GM18498 (cell line): ENCODE results near the gene MPZL3.

Experiments
- ATAC-seq: cut with Tn5 transposase; IDR thresholded peaks from one replicate; pipeline ENCODE4 v1.9.1; 2021; ENCODE audit warnings: mild to moderate bottlenecking, moderate library complexity; ENCODE audit not compliant: unreplicated experiment

MPZL3 gene, protein sequence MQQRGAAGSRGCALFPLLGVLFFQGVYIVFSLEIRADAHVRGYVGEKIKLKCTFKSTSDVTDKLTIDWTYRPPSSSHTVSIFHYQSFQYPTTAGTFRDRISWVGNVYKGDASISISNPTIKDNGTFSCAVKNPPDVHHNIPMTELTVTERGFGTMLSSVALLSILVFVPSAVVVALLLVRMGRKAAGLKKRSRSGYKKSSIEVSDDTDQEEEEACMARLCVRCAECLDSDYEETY

DNA sequence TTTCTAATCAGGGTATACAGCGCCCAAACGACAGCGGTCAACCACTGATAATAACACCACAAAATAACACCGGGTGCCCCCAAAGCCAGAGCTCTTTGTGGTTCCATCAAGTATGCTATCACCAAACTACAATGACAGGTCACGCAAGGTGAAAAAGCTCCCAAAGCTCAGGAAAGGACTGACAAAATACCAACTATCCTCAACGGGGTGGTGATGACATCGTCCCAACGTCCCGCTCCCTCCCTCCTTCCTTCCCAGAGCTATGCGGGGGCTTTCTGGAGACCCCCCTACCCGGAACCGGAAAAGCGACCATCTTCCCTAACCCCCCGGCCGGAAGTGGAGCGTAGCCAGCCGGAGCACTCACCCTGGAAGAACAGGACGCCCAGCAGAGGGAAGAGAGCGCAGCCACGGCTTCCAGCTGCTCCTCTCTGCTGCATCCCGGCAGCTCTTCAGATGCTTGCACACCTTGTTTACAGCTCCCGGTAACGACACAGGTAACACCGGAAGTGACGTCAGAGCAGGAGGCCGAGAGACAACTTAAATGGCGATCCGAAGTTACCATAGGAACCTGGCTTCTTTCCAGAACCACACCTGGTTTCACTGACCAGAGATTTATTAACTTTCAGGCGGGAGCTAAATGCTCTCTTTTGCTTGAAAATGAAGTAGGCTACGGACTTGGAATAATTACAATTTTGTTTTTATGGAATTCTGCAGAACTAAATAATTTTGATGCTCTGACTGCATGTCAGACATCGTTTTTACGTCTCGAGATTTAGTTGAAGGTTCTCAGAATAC is at the start of gene MPZL3:
Gene MPZL3, minus strand, starts transcription at position 508 of the 795 bp plus-strand sequence. Its CDS starts 71 bp downstream, at position 437.
- peak; percentile 81 for ATAC-seq

DNA sequence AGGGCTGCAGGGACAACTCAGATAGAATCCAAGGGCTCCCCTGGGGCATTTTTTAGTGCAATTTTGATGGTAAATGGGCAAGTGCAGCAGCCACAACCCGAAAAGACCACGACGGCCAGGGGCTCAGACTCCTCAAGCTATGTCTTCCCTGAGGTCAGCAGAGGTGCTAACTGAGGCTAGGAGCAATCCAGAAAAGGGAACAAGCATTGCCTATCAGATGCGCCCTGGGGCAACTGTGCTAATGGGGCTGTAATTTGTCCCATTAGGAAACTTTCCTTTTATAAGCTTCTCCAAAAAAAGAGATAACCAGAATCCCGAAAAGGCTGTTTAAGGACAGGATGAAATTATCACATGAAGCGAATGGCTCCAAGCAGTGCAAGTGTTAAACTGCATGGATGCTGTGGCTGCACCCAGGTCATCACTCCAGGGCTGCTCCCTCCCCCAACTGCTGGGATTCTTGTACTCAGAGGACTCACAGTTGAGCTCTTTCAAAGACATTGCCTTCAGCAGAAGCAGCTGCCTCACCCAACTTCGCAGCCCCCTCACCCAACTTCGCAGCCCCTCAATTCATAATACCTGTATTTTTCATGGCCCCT is 49.5 kb upstream of the MPZL3 start:
- no peak for ATAC-seq

DNA sequence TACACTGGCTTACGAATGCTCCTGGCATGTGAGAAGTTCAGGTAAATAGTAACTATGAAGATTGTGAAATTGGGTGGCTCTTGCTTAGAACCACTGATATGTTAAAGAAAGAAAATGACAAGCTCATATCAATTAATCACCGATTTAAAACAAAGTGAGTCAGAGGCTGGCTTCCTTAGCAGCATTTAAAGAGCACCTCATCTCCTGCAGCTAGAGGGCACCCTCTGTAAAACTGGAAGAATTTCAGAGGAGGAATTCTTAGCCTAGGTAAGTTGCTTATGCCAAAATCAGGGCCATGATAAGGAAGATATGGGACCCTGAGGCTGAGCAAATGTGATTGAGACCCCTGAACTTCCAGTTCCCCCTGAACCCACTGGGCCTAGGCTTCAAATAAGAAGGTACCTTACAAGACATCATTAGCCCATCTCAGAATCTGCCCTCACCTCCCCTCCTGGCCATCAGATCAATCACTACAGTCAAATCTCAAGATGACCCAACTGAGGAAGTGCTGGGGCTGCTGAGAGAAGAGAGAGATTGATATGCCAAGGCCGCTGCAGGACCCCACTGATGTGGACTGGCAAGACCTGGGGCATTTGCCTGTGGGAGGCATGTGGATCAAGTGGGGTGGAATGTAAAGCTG is 43.8 kb upstream of the MPZL3 start:
- ATAC-seq: no peak

DNA sequence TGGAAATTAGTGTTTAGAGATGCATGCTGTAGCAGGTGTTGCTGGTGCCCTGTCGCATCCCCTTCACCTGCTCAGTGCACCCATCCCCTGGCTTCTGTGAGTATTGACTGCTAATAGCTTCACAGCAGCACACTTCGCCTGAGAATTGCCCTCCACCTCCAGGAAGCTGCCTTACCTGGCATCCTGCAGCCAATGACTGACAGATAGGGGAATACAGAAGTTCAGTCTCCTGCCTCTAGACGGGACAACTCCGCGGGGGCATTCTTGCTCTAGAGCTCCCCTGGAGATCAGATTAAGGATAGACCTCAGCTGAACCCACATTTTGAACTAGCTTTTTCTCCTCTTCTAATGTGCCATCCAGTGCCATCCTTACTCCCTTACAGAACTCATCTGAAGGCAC is 43.0 kb upstream of the MPZL3 start:
- no peak for ATAC-seq

DNA sequence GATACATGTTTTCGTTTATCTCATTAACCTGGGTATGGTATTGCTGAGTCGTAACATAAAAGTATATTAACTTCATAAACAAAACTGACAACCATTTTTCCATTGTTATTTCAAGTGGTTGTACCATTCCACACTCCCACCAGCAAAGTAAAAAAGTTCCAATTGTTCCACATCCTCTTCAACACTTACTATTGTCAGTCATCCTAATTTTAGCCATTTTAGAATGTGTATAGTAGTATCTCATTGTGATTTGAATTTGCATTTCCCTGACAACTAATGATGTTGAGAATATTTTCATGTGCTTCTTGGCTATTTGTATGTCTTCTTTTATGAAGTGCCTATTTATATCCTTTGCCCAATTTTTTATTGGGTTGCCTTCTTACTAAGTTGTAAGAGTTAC is 41.9 kb upstream of the MPZL3 start:
- no peak for ATAC-seq

DNA sequence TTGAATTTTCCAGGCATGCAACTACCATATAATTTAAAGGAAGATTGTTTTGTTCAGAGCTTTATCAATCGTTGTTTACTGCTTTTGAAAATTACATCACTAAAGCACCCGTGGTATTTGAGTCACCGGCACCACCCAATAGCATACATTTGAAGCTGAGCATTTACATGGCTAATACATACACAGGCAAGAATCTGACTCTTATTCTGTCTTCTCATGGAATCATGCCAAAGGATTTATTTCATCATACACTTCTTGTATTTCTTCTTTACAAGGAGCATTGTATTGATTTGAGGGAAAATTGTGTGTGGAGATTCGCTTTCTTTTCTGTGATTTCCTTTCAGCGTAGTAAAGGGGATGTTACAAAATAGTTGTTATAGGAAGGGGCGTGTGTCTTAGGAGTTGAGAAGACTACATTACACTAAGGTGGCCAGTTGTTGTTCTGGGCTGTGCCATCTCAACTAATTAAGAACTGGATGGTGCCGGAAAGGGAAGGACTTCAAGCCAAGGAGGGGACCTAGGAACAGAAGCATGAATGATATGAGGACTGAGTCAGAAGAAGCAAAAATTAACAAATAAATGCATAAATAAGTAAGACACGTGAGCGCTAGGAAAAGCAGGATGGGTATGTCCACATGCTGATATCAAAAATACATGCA is 39.4 kb upstream of the MPZL3 start:
- no peak for ATAC-seq

DNA sequence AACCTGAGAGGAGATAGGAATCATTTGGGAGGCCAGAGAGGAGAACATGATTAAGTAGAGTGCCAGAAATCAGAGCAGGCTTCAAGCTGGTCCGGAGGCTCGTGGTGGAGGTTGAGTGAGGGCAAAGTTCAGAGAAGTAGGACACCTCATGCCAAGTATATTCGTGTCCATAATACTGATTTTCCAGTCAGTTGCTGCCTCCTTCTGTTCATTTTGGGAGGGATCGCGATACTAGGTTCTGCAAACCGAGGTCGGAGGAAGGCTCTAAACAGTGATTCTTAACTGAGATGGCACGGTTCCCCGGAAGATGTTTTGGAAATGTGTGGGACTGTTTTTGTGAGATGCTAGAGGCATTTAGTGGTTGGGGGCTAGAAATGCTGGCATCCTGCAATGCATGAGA is 38.8 kb upstream of the MPZL3 start:
- ATAC-seq: no peak

DNA sequence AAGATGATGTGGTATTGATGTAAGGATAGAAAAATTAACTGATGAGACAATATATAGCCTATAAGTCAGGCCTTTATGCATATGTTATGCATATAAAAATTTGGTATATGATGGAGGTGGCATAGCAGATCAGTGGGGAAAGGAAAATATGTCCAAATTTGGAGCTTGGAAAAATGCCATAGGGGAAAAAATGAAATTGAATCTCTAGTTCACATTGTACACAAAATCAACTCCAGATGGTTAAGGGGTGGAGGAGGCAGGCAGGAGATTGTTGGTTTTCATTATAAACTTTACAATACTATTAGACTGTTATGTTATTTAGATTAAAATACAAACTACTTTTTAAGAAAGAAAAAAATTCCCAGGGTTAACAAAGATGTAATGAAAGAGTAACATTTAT is 37.2 kb upstream of the MPZL3 start:
- no peak for ATAC-seq

DNA sequence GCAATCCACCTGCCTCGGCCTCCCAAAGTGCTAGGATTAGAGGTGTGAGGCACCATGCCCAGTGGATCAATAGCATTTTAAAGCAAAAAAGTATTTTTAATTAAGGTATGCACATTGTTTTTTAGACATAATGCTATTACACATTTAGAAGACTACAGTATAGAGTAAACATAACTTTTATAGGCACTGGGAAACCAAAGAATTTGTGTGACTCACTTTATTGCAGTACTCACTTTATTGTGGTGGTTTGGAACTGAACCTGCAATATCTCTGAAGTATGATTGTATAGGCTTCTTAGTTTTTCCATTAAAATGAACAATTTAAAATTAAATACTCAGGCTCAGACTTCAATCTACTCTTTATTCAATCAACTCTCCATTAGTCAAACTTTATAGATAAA is 34.8 kb upstream of the MPZL3 start:
- ATAC-seq: no peak

DNA sequence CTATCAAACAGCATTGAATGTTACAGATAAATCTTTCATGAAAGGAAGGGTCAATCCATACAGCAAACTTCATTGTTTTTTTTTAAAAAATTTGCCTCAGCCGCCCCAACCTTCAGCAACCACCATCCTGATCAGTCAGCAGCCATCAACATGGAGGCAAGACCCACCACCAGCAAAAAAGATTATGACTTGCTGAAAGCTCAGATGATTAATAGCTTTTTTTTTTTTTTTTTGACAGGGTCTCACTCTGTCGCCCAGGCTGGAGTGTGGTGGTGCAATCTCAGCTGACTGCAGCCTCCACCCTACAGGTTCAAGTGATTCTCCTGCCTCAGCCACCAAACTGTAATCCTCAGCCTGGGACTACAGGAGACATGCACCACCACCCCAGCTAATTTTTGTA is 34.4 kb upstream of the MPZL3 start:
- ATAC-seq: no peak

DNA sequence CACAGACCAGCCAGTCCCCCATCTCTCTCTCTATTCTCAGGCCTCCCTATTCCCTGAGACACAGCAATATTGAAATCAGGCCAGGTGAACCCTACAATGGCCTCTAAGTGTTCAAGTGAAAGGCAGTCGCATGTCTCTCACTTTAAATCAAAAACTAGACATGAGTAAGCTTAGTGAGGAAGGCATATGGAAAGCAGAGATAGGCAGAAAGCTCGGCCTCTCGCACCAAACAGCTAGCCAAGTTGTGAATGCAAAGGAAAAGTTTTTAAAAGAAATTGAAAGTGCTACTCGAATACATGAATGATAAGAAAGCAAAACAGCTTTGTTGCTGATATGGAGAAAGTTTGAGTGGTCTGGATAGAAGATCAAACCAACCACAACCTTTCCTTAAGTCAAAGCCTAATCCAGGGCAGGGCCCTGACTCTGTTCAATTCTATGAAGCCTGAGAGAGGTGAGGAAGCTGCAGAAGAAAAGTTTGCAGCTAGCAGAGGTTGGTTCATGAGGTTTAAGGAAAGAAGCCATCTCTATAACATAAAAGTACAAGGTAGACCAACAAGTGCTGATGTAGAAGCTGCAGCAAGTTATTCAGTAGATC is 31.7 kb upstream of the MPZL3 start:
- no peak for ATAC-seq

DNA sequence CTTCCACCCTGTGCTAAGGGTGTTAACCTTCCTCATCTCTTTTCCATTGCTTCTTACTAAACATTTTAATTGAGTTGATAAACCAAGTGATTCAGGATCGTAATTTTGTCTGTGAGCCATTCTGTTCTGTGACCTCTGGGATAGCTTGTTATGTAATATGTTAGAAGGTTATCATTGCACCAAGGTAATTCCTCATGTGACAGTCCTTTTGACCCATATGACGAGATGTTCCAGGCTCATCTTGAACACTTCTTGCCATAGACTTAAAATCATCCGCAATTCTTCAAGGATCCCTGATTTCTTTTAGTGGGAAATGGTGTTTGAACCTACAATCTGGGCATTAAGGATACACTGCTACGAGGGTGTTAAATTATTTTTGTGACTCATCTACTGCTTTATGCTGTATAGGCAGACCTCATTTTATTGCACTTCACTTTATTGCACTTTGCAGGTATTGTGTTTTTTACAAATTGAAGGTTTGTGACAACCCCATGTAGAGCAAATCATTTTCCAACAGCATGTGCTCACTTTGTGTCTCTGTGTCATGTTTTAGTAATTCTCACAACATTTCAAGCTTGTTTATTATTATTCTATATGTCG is 31.0 kb upstream of the MPZL3 start:
- no peak for ATAC-seq

DNA sequence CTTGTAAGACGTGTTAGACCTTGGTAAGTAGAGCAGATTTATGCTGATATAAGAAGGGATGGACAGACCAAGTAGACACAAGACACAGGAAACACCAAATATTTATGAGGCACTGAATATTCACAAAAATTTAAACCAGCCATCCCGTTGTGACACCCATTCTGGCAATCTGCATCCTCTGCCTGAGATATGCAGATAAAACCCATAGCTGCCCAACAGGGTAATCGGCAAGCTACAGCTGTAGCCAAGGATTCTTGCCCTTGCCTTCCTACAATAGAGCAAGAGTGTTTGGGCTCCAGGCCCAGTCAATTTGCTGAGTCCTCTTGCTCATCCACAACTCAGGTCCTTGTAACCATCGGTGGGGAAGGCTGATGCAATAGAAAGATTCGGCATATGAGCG is 30.4 kb upstream of the MPZL3 start:
- ATAC-seq: no peak

DNA sequence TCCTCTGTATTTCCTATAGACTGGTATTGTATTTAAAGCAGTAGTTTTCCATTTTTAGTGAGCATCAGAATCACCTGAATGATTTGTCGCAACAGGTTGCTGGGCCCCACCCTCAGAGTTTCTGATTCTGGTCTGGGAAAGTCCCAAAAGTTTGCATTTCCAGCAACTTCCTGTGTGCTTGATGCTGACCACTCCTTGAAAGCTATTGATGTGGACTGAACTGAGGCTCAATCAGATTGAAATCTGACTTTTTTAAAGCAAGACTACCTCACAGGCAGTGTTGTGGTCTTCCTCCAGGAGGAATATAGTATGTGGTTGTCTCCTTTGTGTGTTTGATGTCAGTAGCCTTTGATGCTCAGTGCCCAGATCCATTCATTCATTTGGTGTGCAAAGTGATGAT is 29.1 kb upstream of the MPZL3 start:
- no peak for ATAC-seq

DNA sequence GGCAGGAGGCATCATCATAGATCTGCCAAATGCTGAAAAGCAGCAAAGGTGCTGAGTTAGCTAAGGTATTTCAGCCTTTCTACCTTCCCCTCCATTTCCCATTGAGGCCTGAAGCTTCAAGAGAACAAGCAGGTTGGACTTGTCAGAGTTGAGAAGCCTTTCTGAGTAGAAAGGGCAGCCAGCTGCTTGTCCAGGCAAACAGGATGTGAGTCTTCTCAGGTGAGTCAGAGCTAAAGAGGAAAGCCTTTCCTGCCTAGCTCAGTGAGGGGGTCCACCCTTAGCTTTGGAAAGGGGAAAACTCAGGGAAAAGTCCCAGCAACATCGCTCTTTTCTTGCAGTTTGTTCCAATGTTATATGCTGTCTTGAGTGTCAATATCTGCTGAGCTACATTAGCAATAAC is 25.1 kb upstream of the MPZL3 start:
- no peak for ATAC-seq

DNA sequence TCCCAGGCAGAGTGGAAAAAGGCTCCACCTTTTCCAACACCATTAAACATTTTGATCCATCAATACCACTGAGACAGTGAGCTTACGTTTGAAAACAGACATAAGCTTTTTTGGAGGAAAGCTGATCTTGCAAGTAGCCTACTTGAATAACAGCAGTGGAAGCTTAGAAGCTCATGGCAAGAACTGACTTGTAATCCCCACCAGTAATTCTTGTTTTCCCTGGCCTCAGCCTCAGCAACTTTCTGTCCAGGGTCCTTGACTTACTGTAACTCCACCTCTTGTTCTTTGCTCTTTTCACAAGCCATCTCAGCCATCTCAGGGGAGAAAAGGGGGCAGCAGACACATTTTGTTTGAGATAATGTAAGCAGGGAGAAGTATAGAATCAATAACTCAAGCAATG is 24.3 kb upstream of the MPZL3 start:
- ATAC-seq: no peak

DNA sequence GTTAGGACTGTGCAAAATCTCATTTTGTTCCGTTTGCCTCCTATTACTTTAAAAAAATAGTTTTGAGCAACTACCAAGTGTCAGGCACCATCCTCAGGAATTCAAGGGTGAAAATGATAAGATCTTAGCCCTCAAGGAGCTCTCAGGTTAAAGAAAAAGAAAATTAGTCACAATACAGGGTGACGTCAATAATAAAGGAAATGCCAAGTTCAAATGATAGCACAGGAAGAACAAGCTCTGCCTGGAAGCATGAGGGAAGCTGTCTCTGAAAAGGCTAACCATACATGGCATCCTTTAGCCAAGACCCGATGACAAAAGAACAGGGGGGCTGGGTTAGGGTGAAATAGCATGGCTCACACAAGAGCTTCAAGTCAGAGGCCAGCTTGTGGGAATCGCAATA is 23.0 kb upstream of the MPZL3 start:
- no peak for ATAC-seq

DNA sequence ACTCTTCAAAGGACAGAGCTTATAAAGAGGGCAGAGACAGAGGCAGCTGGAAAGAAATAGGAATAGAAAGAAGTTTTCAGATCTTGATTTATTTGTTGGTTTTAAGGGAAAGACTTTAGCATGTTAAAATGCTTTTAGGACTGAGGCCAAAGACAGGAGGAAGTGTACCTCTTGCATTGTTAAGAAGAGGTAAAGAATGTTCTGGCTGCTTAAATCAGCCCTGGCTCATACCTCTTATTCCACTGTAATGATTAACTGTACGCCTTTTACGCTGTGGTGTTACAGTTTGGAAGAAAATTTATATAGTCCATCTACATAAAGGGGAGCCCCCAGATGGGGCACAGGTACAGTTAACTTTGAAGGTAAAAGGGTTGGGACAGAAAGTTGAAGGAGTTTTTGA is 22.0 kb upstream of the MPZL3 start:
- ATAC-seq: no peak

DNA sequence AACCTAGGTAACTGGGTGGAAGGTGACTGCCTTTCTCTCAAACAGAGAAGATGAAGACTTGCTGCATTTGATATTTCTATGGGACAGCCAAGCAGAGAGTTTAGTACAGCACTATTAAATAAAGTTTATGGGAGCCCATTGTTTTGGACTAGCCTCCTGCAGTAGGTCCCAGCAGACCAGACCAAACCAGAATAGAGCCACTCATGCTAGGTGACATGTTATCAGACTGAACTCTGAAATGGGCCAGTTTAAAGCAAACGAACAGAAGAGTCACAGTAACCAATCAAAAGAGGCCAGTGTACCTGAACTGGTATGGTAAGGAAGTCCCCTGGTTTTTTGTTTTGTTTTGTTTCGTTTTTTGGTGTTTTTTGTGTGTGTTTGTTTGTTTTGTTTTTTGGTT is 19.8 kb upstream of the MPZL3 start:
- no peak for ATAC-seq

DNA sequence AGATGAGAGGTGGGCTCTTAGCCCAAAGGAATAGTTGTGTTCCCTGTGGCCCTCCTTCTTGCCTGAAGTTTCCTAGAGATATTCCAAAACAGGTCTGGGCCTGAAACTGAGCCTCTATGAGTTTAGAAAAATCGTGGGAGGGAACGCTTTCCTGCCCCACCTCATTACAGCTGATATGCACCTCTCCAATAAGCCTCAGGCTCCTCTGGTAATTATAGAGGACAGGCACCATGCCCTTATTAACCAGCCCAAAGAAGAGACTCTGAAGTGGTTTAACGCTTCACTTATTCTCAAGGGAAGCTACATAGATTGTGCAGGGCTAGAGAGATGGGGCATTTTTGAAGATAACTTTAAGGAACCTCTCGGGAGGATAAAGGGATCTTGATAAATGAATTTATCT is 15.3 kb upstream of the MPZL3 start:
- no peak for ATAC-seq

DNA sequence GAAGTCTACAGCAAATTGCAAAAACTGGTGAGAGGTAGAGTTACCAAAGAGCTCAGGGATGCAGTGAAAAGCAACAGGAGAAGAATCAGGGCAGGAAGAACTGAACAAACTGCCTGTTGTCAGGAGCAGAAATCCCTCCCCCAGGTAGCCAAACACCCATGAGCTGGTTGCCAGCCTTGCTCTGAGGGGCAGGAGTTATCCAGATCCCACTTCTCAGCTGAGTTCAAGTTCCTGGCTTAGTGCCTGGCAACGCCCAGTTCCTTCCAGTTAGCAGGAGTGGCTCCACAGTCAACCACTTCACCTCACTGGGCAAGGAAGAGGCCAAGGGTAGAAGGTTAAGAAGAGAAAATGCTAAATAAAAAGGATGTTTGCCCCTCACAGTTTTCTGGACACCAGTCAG is 13.8 kb upstream of the MPZL3 start:
- ATAC-seq: no peak
